ENCODE measurements around the gene AFG1L.

AFG1L gene

DNA sequence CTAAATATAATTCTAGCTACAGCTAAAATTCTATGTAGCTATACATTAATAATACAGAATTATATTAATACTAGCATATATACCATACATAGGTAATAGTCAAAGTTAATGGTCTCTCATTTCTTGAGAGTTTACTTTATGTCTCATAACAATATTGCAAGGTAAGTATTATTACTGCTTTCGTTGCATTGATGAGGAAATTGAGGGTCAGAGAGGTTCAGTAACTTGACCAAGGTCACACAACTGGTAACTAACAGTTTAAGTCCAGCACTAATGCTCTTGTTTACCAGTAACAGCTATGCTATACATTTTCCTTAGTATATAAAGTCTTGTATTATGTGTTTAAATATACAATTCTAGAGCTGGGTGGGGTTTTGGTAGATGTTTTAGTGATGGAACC is 67.6 kb downstream of the AFG1L start:
- TF ChIP-seq, protein P1, sequence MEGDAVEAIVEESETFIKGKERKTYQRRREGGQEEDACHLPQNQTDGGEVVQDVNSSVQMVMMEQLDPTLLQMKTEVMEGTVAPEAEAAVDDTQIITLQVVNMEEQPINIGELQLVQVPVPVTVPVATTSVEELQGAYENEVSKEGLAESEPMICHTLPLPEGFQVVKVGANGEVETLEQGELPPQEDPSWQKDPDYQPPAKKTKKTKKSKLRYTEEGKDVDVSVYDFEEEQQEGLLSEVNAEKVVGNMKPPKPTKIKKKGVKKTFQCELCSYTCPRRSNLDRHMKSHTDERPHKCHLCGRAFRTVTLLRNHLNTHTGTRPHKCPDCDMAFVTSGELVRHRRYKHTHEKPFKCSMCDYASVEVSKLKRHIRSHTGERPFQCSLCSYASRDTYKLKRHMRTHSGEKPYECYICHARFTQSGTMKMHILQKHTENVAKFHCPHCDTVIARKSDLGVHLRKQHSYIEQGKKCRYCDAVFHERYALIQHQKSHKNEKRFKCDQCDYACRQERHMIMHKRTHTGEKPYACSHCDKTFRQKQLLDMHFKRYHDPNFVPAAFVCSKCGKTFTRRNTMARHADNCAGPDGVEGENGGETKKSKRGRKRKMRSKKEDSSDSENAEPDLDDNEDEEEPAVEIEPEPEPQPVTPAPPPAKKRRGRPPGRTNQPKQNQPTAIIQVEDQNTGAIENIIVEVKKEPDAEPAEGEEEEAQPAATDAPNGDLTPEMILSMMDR (conservative IDR thresholded peaks at IDR 0.05; ENCODE audit: low read depth, low read length): no peak
- no peak overlapping the region for H3K4me3 ChIP-seq (ENCODE audit: low read length)
- no peak for DNase-seq (ENCODE audit: low read depth)

DNA sequence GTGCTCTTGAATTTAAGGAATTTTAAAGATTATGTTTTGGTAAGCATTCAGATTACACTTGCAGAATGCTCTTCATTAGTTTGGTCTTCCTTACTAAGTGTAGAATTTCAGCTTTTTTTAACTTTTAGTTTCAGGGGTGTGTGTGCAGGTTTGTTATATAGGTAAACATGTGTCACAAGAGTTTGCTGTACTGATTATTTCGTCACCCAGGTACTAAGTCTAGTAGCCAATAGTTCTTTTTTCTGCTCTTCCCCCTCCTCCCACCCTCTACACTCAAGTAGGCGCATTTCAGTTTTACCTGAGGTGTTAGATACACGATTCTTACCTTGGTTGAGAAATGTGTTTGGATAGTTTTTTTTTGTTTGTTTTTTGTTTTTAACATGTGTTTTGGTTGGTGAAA is 68.3 kb downstream of the AFG1L start:
- H3K4me3 ChIP-seq (ENCODE audit: low read length): no peak overlapping the region
- TF ChIP-seq, protein P1 (conservative IDR thresholded peaks at IDR 0.05; ENCODE audit: low read depth, low read length): no peak
- no peak for DNase-seq (ENCODE audit: low read depth)

DNA sequence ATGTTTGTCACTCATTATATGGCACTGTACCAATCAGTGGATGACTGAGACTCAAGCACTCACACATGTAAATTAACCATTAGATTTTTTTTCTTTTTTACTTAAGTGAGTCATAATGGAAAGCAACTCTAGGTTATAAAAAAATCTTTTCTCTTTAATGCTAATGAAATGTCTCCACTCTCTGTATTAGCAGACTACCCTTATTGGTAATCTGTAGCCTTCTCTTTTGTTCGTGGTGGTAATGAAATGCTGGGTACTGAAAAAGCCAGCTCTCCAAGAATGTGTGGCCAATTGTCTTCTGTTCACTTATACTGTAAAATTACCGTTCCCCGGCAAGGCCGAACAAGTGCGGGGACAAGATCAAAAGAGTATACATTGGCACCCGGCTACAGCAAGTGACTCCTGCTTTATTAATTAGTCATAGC is 69.0 kb downstream of the AFG1L start:
- no peak overlapping the region for H3K4me3 ChIP-seq (ENCODE audit: low read length)
- TF ChIP-seq, protein P1 (conservative IDR thresholded peaks at IDR 0.05; ENCODE audit: low read depth, low read length): no peak
- DNase-seq (ENCODE audit: low read depth): no peak

DNA sequence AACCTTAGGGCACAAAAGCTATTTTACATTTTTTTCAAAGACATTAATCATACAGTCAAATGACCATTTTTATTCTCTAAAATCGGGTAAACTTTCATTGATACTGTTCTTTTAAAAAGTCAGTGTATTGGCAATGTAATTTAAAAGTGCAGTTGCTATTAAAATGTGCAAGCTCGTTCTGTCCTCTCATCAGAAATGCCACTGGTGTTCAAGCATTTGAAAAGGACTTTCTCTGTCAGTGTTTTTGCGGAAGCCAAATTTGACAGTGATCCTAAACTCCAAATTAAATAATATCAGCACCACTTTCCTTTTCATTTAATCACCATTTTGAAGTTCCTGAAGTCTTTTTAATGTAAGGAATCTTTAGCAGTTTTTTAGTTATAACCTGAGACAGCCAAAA is 69.6 kb downstream of the AFG1L start:
- no peak for DNase-seq (ENCODE audit: low read depth)
- H3K4me3 ChIP-seq (ENCODE audit: low read length): no peak overlapping the region
- TF ChIP-seq, protein P1 (conservative IDR thresholded peaks at IDR 0.05; ENCODE audit: low read depth, low read length): no peak

DNA sequence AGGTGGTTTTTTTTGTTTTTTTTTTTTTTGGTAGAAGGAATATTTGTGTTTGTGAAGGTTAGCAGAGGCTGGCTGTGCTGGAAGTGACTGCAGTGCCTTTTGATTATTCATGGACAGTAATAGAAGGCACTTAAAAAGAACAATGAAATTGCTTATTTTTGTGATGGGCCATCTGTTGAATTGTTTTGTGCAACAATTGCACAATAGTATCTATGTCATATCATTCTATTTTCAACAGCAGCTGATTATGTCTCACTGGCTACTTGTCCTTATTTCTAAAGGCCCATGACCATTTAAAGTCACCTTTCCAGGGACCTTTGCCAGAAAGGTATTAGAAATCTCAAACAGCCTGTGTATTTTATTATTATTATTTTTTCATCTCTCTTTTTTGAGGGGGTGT is 70.6 kb downstream of the AFG1L start:
- TF ChIP-seq, protein P1 (conservative IDR thresholded peaks at IDR 0.05; ENCODE audit: low read depth, low read length): no peak
- H3K4me3 ChIP-seq (ENCODE audit: low read length): no peak overlapping the region
- no peak for DNase-seq (ENCODE audit: low read depth)

DNA sequence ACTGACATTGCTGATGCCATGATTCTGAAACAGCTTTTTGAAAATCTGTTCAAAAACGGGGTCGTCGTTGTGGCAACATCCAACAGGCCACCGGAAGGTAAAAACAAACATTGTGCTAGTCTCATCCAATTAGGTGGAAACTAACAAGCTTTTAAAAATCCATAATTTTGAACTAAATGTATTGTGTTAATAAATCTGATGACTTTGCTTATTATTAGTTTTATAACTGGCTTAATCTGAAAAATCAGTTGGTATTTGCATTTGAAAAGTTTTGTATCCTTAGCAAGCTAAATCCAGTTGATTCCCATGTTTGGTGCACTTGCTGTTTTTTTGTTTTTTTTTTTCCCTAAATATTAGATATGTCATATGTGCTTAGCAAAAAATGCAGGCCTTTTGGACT is 71.4 kb downstream of the AFG1L start:
- TF ChIP-seq, protein P1 (conservative IDR thresholded peaks at IDR 0.05; ENCODE audit: low read depth, low read length): no peak

DNA sequence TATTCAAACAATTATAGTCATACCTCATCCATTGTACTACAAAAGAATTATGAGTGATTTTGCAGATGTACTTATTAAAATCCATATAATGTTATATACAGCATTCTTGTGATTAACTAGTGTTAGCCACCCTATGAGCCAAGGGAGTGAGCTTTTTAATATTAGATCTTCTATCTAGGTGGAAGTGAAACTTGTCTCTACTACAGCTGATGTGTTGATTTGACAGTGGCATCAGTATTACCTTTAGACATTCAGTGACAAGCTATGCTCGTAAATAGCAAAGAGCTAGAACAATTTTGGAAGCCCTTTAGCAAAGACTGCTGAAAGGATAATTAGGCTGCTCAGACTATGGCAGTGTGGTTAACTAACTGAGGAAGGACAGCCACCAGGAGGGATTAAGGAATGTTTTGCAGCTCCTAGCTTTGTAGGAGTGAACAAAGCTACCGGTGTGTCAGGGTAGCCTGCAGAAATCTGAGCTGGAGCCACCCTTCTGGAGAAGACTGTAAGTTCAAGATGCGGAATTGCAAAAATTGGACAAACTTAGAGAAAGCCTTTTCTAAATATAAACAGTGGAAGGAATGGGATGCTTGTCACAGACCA is 73.7 kb downstream of the AFG1L start:
- DNase-seq (ENCODE audit: low read depth): no peak
- H3K4me3 ChIP-seq (ENCODE audit: low read length): no peak overlapping the region
- TF ChIP-seq, protein P1 (conservative IDR thresholded peaks at IDR 0.05; ENCODE audit: low read depth, low read length): no peak

More for the DNA sequence above, 71.4 kb downstream of the AFG1L start:
- H3K4me3 ChIP-seq (ENCODE audit: low read length): no peak overlapping the region
- DNase-seq (ENCODE audit: low read depth): no peak
